ENCODE measurements around the gene IFNL1. TPM values are rescaled to one million over a fixed set of nuclear protein-coding genes. Genes with fewer than 3 reads are reported as not detected.

The IFNL1 gene
- total RNA-seq: not detected in 2 replicates

GRCh38 chr19:39296055-39296645, at the start of gene IFNL1:
IFNL1 (plus strand) TSS chr19:39296407; CDS start chr19:39296422, 15 bp downstream.

GRCh38 chr19:39248806-39249205, 47.4 kb upstream of the IFNL1 start, which contains the start of gene IFNL4:
IFNL4 (minus strand) TSS chr19:39248856.

GRCh38 chr19:39268085-39268484, 28.1 kb upstream of the IFNL1 start, which contains the start of gene IFNL2:
IFNL2 (plus strand) TSS chr19:39268396; CDS start chr19:39268569, 173 bp downstream.

GRCh38 chr19:39341719-39342604, 45.8 kb downstream of the IFNL1 start, which contains the start of gene SAMD4B:
SAMD4B (plus strand) TSS chr19:39342421; CDS start chr19:39356894, 14,473 bp downstream.

Other genes starting within 250 kb of the IFNL1 start
- 1.1 and 2.1 TPM in 2 replicates for gene ACP7, start 212.0 kb upstream of the IFNL1 start, total RNA-seq
- 4.1 and 17.2 TPM in 2 replicates for gene PAK4, start 170.6 kb upstream of the IFNL1 start, total RNA-seq
- gene NCCRP1, start 99.4 kb upstream of the IFNL1 start, total RNA-seq: 8.9 and 9.3 TPM in 2 replicates
- not detected in 2 replicates for gene SYCN, start 92.1 kb upstream of the IFNL1 start, total RNA-seq
- not detected in 2 replicates for gene IFNL3, start 51.4 kb upstream of the IFNL1 start, total RNA-seq
- gene IFNL4, start 47.6 kb upstream of the IFNL1 start, total RNA-seq: not detected in 2 replicates
- not detected in 2 replicates for gene IFNL2, start 28.0 kb upstream of the IFNL1 start, total RNA-seq
- under 0.01 and 0.28 TPM in 2 replicates for gene LRFN1, start 24.5 kb downstream of the IFNL1 start, total RNA-seq
- not detected in 2 replicates for gene GMFG, start 39.6 kb downstream of the IFNL1 start, total RNA-seq
- gene SAMD4B, start 46.0 kb downstream of the IFNL1 start, total RNA-seq: 27.7 and 86.7 TPM in 2 replicates
- gene PAF1, start 94.7 kb downstream of the IFNL1 start, total RNA-seq: 36.4 and 40.0 TPM in 2 replicates
- gene MED29, start 95.0 kb downstream of the IFNL1 start, total RNA-seq: 13.7 TPM in 2 replicates
- 6.5 and 14.8 TPM in 2 replicates for gene ZFP36, start 110.4 kb downstream of the IFNL1 start, total RNA-seq
- 4.8 and 20.1 TPM in 2 replicates for gene PLEKHG2, start 116.3 kb downstream of the IFNL1 start, total RNA-seq
- 143 and 397 TPM in 2 replicates for gene RPS16, start 139.5 kb downstream of the IFNL1 start, total RNA-seq
- 39.0 and 69.6 TPM in 2 replicates for gene SUPT5H, start 149.2 kb downstream of the IFNL1 start, total RNA-seq
- 52.6 and 82.4 TPM in 2 replicates for gene TIMM50, start 184.4 kb downstream of the IFNL1 start, total RNA-seq
- 0.07 and 0.34 TPM in 2 replicates for gene DLL3, start 202.5 kb downstream of the IFNL1 start, total RNA-seq
- gene SELENOV, start 218.7 kb downstream of the IFNL1 start, total RNA-seq: not detected in 2 replicates
- 0.71 and 1.0 TPM in 2 replicates for gene EID2B, start 236.4 kb downstream of the IFNL1 start, total RNA-seq
- 5.4 and 8.5 TPM in 2 replicates for gene EID2, start 243.8 kb downstream of the IFNL1 start, total RNA-seq

Data from nasal cavity respiratory epithelium epithelial cell of viscerocranial mucosa (primary cell).